Ectodermal cell (in vitro differentiated cells): Measurements from ENCODE around the gene CSNK2A3.

Experiments used
- H3K27ac ChIP-seq: 2 replicates; pipeline ENCODE4 v1.7.0; 2013; ENCODE audit warnings: mild to moderate bottlenecking, low read depth, low read length; ENCODE audit not compliant: insufficient read depth, poor library complexity, severe bottlenecking
- H3K27me3 ChIP-seq: 2 replicates; pipeline ENCODE4 v1.7.0; 2013; ENCODE audit warnings: mild to moderate bottlenecking, low read length; ENCODE audit not compliant: insufficient read depth, control insufficient read depth, poor library complexity, severe bottlenecking
- H3K36me3 ChIP-seq: one replicate; pipeline ENCODE4 v1.7.0; 2013; ENCODE audit warnings: low read length; ENCODE audit not compliant: control insufficient read depth, insufficient read depth
- H3K4me1 ChIP-seq: one replicate; pipeline ENCODE4 v1.7.0; 2013; ENCODE audit warnings: low read length; ENCODE audit not compliant: control insufficient read depth, insufficient read depth
- H3K4me3 ChIP-seq: 2 replicates; pipeline ENCODE4 v1.7.0; 2013; ENCODE audit warnings: low read depth, low read length, control low read depth; ENCODE audit not compliant: insufficient read depth
- H3K9me3 ChIP-seq: 2 replicates; pipeline ENCODE4 v1.7.0; 2013; ENCODE audit warnings: mild to moderate bottlenecking, low read length, moderate library complexity; ENCODE audit not compliant: control insufficient read depth
- WGBS, 2 experiments: methylation state at CpG; one replicate each; pipeline ENCODE4 v1.1.7; 2013; ENCODE audit warnings: missing lambda C conversion rate in 2 of 2; 5-methylcytosine and 5-hydroxymethylcytosine counted together

Gene CSNK2A3

GRCh38 chr11:11318961-11319360 is 34.1 kb downstream of the CSNK2A3 start:
- Histone ChIP-seq H3K27me3 (no peaks in the 10 kb centered on the region), H3K4me1 (no peaks in the 10 kb centered on the region), H3K36me3 (no peaks in the 10 kb centered on the region), H3K27ac (no peak overlapping the region), H3K9me3 (no peaks in the 10 kb centered on the region), H3K4me3 (no peak overlapping the region)
- WGBS, 2 experiments: 92 to 94% methylated on average over 4 of the region's 4 CpGs

- Histone ChIP-seq H3K4me1 (no peaks in the 10 kb centered on the region), H3K27me3 (no peaks in the 10 kb centered on the region), H3K9me3 (no peaks in the 10 kb centered on the region), H3K36me3 (no peaks in the 10 kb centered on the region), H3K4me3 (no peak overlapping the region), H3K27ac (no peak overlapping the region)
- 94 to 95% methylated on average over 7 of the region's 7 CpGs for WGBS, 2 experiments
These were observed 34.6 kb downstream of the CSNK2A3 start for GRCh38 chr11:11318461-11318860.

DNA sequence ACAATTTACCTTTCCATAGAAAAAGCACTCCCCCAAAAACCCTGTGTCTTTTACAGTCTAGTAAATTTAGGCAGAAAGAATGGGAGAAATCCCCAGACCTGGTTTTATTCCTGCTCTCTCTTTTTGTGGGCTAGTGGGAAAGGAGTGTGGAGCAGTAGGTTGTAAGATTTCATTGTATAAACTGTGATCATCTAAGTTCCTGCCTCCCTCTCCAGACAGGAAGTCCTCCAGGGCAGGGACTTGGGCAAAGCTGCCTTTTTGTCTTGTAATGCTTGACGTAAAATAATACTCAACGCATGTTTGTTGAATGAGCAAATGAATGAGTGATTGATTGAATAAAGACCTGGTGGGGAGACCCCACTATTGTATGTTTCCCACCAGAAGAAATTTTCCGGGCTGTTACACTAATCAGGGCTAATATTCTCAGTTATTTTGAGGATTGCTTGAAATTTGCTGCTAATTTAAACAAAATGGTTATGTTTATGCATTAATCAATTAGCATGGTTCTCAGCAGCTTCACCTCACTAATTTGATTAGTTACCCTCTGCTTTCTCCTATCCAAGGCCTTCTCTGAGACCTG is 36.3 kb downstream of the CSNK2A3 start:
- H3K27ac ChIP-seq: no peak overlapping the region
- no peak overlapping the region for H3K4me3 ChIP-seq
- H3K36me3 ChIP-seq: no peaks in the 10 kb centered on the region
- no peaks in the 10 kb centered on the region for H3K27me3 ChIP-seq
- no peaks in the 10 kb centered on the region for H3K9me3 ChIP-seq
- WGBS, 2 experiments: 93 to 94% methylated on average over 3 of the region's 3 CpGs
- no peaks in the 10 kb centered on the region for H3K4me1 ChIP-seq

- H3K27me3 ChIP-seq: no peaks in the 10 kb centered on the region
- WGBS, 2 experiments: 86 to 87% methylated on average over 6 of the region's 6 CpGs
- H3K9me3 ChIP-seq: no peaks in the 10 kb centered on the region
- H3K27ac ChIP-seq: no peak overlapping the region
- H3K4me1 ChIP-seq: no peaks in the 10 kb centered on the region
- H3K36me3 ChIP-seq: no peaks in the 10 kb centered on the region
- H3K4me3 ChIP-seq: no peak overlapping the region
These were observed 39.0 kb downstream of the CSNK2A3 start for GRCh38 chr11:11313902-11314692.

GRCh38 chr11:11313426-11313825 is 39.6 kb downstream of the CSNK2A3 start:
- H3K4me1 ChIP-seq: no peaks in the 10 kb centered on the region
- H3K36me3 ChIP-seq: no peaks in the 10 kb centered on the region
- WGBS, 2 experiments: 91 to 100% methylated on average over 1 of the region's 1 CpG
- H3K27ac ChIP-seq: no peak overlapping the region
- no peaks in the 10 kb centered on the region for H3K27me3 ChIP-seq
- H3K4me3 ChIP-seq: no peak overlapping the region
- H3K9me3 ChIP-seq: no peaks in the 10 kb centered on the region

DNA sequence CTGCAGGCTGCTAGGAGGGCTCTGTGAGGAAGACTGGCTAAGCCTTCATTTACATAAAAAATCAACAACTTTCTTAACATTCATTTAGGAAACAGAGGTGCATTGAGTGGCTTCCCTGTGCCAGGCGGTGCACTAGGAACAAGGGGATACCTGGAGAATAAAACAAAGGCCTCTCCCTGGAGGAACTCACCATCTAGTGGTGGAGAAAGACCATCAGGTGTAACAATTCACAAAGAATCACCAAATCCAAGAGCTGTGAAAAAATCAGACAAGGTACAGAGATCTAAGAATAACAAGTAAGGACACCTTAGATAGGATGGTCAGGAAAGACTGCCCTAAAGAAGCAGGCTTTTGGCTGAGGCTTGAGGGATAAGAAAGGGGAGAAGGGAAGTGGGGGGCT is 40.3 kb downstream of the CSNK2A3 start:
- WGBS, 2 experiments: 86 to 90% methylated on average over 1 of the region's 1 CpG
- Histone ChIP-seq H3K4me1 (no peaks in the 10 kb centered on the region), H3K27me3 (no peaks in the 10 kb centered on the region), H3K27ac (no peak overlapping the region), H3K9me3 (no peaks in the 10 kb centered on the region), H3K36me3 (no peaks in the 10 kb centered on the region), H3K4me3 (no peak overlapping the region)

DNA sequence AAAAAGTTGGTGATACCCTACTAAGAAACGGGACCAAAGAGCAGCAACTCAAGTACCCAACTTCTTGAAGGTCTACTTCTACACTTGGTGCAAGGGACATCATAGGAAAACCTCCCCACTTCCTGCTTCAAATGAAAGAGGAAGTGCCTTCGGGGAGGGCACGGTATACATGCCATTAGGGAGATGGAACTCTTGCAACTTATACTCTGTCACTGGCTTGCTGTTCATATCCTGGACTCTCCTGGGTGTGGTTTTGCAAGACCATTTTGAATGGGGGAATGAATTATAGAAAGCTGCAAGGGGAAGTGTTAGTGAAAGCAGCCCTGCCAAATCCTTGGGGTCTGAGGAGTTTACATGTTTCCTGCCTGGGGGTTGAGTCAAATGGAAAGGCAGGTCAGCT is 41.9 kb downstream of the CSNK2A3 start:
- Histone ChIP-seq H3K9me3 (no peaks in the 10 kb centered on the region), H3K4me3 (no peak overlapping the region), H3K27ac (no peak overlapping the region), H3K4me1 (no peaks in the 10 kb centered on the region), H3K36me3 (no peaks in the 10 kb centered on the region), H3K27me3 (no peaks in the 10 kb centered on the region)
- 79 to 84% methylated on average over 3 of the region's 3 CpGs for WGBS, 2 experiments

DNA sequence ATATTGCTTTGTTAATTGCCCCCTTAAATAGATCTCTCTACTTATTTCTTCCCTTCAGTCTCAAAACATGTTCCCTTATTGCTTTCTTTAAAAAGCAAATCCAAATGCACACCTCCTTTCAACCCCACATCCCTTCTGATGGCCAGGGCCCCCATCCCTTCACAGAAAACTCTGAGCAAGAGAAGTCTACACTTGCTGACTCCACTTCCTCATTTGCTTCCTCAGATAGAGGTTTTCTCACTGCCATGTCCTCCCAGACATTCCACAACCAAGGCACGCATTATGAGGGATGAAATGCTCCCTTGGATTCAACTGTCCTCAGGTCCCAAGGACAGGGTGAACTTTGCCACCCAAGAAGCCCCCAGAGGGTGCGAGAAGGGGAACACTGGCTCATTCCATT is 43.1 kb downstream of the CSNK2A3 start:
- no peaks in the 10 kb centered on the region for H3K36me3 ChIP-seq
- no peak overlapping the region for H3K4me3 ChIP-seq
- H3K4me1 ChIP-seq: no peaks in the 10 kb centered on the region
- no peaks in the 10 kb centered on the region for H3K9me3 ChIP-seq
- no peak overlapping the region for H3K27ac ChIP-seq
- 92 to 96% methylated on average over 2 of the region's 2 CpGs for WGBS, 2 experiments
- no peaks in the 10 kb centered on the region for H3K27me3 ChIP-seq

- Histone ChIP-seq H3K9me3 (no peaks in the 10 kb centered on the region), H3K4me1 (no peaks in the 10 kb centered on the region), H3K27ac (no peak overlapping the region), H3K27me3 (no peaks in the 10 kb centered on the region), H3K4me3 (no peak overlapping the region), H3K36me3 (no peaks in the 10 kb centered on the region)
- WGBS, 2 experiments: 81 to 88% methylated on average over 1 of the region's 1 CpG
These were observed 44.8 kb downstream of the CSNK2A3 start for GRCh38 chr11:11308249-11308648.

GRCh38 chr11:11306855-11307254 is 46.2 kb downstream of the CSNK2A3 start:
- Histone ChIP-seq H3K4me1 (no peaks in the 10 kb centered on the region), H3K27me3 (no peaks in the 10 kb centered on the region)
- 90 to 92% methylated on average over 2 of the region's 2 CpGs for WGBS, 2 experiments

More at GRCh38 chr11:11306855-11307254, 46.2 kb downstream of the CSNK2A3 start:
- Histone ChIP-seq H3K9me3 (no peaks in the 10 kb centered on the region), H3K4me3 (no peak overlapping the region), H3K27ac (no peak overlapping the region), H3K36me3 (no peaks in the 10 kb centered on the region)
